ENCODE data around the gene TRPM3. TPM values are rescaled to one million over a fixed set of nuclear protein-coding genes. Genes with fewer than 3 reads are reported as not detected.

The TRPM3 gene
- total and polyA plus RNA-seq, 2 donors (not counting 1 experiment from before 2014, with no cell fraction given) = not detected

DNA sequence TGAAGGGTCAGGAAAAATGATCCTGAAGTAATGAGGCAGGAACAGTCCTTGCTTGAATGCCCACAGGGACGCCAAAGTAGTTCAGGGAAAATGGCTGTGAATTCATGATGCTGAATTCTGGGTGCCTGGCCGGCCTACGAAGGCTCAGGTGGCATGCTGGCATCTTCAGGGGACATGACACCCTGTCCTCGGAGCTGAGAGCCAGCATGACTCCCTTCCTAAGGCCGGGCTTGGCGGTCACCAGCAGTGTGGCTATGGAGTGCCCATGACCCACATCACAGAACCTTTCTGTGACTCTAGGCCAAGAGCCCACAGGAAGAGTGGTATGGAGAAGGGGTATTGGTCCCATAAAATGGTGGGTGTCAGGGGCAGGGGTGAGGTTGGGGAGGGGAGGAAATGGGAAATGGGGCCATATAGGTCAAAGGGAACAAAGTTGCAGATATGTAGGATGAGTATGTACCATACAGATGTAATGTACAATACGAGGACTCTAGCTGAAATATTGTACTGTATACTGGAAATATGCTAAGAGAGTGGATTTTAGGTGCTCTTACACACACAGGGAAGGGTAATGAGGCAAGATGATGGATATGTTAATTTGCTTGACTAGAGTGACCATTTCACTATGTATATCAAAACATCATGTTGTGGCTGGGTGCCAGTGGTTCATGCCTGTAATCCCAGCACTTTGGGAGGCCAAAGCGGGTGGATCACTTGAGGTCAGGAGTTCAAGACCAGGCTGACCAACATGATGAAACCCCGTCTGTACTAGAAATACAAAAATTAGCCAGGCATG, 504.2 kb downstream of the TRPM3 start:
- no peak overlapping the region for H3K4me3 Mint-ChIP-seq
- ChIA-PET POLR2A (no interaction called here), CTCF (no interaction called here)
- intact Hi-C loops (cut with micrococcal nuclease) = no loop called here
- no peaks in the 10 kb centered on the region for H3K36me3 ChIP-seq (replicated peaks in 1 of 2; ENCODE audit: control extremely low read depth in 1 of 2, control insufficient read depth in 1 of 2, extremely low read depth in 1 of 2, insufficient read depth in 2 of 2, low read length in 1 of 2)
- ATAC-seq (ENCODE audit: low read depth) = no peak
- DNase-seq = no peak
- no peaks in the 10 kb centered on the region for H3K9me3 ChIP-seq (ENCODE audit: control extremely low read depth in 1 of 3, control insufficient read depth in 2 of 3, insufficient read depth in 1 of 3, low read length in 2 of 3)
- H3K27me3 ChIP-seq (replicated peaks in 1 of 4; ENCODE audit: control extremely low read depth in 1 of 4, control insufficient read depth in 3 of 4, insufficient read depth in 4 of 4, low read length in 3 of 4) = no peaks in the 10 kb centered on the region
- H4K20me1 ChIP-seq (ENCODE audit: control insufficient read depth, insufficient read depth, low read length, poor library complexity, severe bottlenecking) = no peaks in the 10 kb centered on the region
- H3K27ac ChIP-seq (ENCODE audit: low read length in 2 of 2) = no peak overlapping the region
- no peak overlapping the region for H3K9ac ChIP-seq (ENCODE audit: low read length)
- H3K27me3 Mint-ChIP-seq = peaks cover 8% of the 10 kb centered on the region
- no peaks in the 10 kb centered on the region for H3K4me1 Mint-ChIP-seq
- H3K4me2 ChIP-seq (replicated peaks; ENCODE audit: low read depth, low read length, poor library complexity, severe bottlenecking) = no peak overlapping the region
- H3K79me2 ChIP-seq (ENCODE audit: control insufficient read depth, insufficient read depth, low read length) = no peaks in the 10 kb centered on the region
- H3K9me3 Mint-ChIP-seq (ENCODE audit: insufficient read depth) = no peaks in the 10 kb centered on the region
- H3K27ac Mint-ChIP-seq = no peak overlapping the region
- H2AFZ ChIP-seq (ENCODE audit: insufficient read depth, low read depth, low read length, poor library complexity, severe bottlenecking) = no peak overlapping the region
- TF ChIP-seq, protein P1, sequence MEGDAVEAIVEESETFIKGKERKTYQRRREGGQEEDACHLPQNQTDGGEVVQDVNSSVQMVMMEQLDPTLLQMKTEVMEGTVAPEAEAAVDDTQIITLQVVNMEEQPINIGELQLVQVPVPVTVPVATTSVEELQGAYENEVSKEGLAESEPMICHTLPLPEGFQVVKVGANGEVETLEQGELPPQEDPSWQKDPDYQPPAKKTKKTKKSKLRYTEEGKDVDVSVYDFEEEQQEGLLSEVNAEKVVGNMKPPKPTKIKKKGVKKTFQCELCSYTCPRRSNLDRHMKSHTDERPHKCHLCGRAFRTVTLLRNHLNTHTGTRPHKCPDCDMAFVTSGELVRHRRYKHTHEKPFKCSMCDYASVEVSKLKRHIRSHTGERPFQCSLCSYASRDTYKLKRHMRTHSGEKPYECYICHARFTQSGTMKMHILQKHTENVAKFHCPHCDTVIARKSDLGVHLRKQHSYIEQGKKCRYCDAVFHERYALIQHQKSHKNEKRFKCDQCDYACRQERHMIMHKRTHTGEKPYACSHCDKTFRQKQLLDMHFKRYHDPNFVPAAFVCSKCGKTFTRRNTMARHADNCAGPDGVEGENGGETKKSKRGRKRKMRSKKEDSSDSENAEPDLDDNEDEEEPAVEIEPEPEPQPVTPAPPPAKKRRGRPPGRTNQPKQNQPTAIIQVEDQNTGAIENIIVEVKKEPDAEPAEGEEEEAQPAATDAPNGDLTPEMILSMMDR (IDR thresholded peaks at IDR 0.05) = no peak
- TF ChIP-seq EZH2 (IDR thresholded peaks at IDR 0.05; ENCODE audit: borderline replicate concordance, insufficient read depth, low read depth, low read length, poor library complexity, severe bottlenecking) = no peak
- no peaks in the 10 kb centered on the region for H3K4me1 ChIP-seq (ENCODE audit: control insufficient read depth in 2 of 2, insufficient read depth in 2 of 2, low read length in 2 of 2)
- 95% methylated on average over 7 of the region's 9 CpGs for WGBS (ENCODE audit: insufficient coverage)
- H3K4me3 ChIP-seq (ENCODE audit: control extremely low read depth in 1 of 5, extremely low read depth in 1 of 5, insufficient read depth in 1 of 5, low read depth in 2 of 5, low read length in 4 of 5) = no peak overlapping the region

DNA sequence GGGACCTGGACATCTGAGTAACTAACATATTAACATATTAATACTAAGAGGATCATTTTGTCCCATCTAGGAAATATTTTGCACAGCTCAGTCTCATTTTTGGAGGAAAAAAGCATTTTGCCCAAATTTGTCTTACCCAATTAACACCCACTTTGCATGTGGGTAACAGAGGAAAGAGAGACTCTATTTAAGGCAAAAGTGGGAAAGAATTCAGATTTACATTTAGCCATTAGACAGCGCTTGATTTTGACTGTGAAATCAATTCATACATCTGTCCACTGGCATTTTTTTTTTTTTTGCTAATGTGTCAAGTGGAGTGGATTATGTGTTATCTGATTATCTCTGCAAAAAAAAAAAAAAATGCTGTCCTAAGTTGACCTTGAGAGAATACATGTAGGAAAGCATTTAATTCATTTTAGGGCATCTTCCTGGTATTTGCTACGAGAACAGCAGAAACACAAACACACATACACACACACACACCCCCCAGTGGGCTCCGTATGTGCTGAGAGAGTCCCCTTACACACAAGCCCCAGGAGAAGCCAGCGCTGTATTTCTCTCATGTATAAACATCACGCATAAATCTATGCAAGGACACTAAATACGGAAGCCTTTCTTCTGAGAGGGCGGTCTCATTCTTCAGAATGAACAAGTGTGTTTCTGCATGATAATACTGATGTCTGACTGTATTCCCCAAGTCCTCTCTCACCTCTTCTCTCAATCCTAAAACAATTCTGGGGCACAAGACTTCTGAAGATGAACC, 505.0 kb downstream of the TRPM3 start:
- H3K9me3 ChIP-seq (ENCODE audit: control extremely low read depth in 1 of 3, control insufficient read depth in 2 of 3, insufficient read depth in 1 of 3, low read length in 2 of 3) = no peaks in the 10 kb centered on the region
- no peaks in the 10 kb centered on the region for H3K36me3 ChIP-seq (replicated peaks in 1 of 2; ENCODE audit: control extremely low read depth in 1 of 2, control insufficient read depth in 1 of 2, extremely low read depth in 1 of 2, insufficient read depth in 2 of 2, low read length in 1 of 2)
- H4K20me1 ChIP-seq (ENCODE audit: control insufficient read depth, insufficient read depth, low read length, poor library complexity, severe bottlenecking) = no peaks in the 10 kb centered on the region
- no peak overlapping the region for H3K27ac ChIP-seq (ENCODE audit: low read length in 2 of 2)
- H3K4me3 ChIP-seq (ENCODE audit: control extremely low read depth in 1 of 5, extremely low read depth in 1 of 5, insufficient read depth in 1 of 5, low read depth in 2 of 5, low read length in 4 of 5) = no peak overlapping the region
- no peaks in the 10 kb centered on the region for H3K27me3 ChIP-seq (replicated peaks in 1 of 4; ENCODE audit: control extremely low read depth in 1 of 4, control insufficient read depth in 3 of 4, insufficient read depth in 4 of 4, low read length in 3 of 4)
- no peak overlapping the region for H3K4me2 ChIP-seq (replicated peaks; ENCODE audit: low read depth, low read length, poor library complexity, severe bottlenecking)
- no peak for ATAC-seq (ENCODE audit: low read depth)
- TF ChIP-seq EZH2 (IDR thresholded peaks at IDR 0.05; ENCODE audit: borderline replicate concordance, insufficient read depth, low read depth, low read length, poor library complexity, severe bottlenecking) = no peak
- peaks cover 8% of the 10 kb centered on the region for H3K27me3 Mint-ChIP-seq
- no peaks in the 10 kb centered on the region for H3K4me1 Mint-ChIP-seq
- no peaks in the 10 kb centered on the region for H3K4me1 ChIP-seq (ENCODE audit: control insufficient read depth in 2 of 2, insufficient read depth in 2 of 2, low read length in 2 of 2)
- no peak overlapping the region for H2AFZ ChIP-seq (ENCODE audit: insufficient read depth, low read depth, low read length, poor library complexity, severe bottlenecking)
- 94% methylated on average over 3 of the region's 7 CpGs for WGBS (ENCODE audit: insufficient coverage)
- H3K9me3 Mint-ChIP-seq (ENCODE audit: insufficient read depth) = no peaks in the 10 kb centered on the region
- H3K4me3 Mint-ChIP-seq = no peak overlapping the region
- intact Hi-C loops (cut with micrococcal nuclease) = no loop called here
- POLR2A ChIA-PET = no interaction called here
- no peak overlapping the region for H3K9ac ChIP-seq (ENCODE audit: low read length)
- H3K27ac Mint-ChIP-seq = no peak overlapping the region
- DNase-seq = no peak
- no peaks in the 10 kb centered on the region for H3K79me2 ChIP-seq (ENCODE audit: control insufficient read depth, insufficient read depth, low read length)
- CTCF ChIA-PET = no interaction called here
